ENCODE measurements around the gene KIFAP3. TPM values are rescaled to one million over a fixed set of nuclear protein-coding genes. Genes with fewer than 3 reads are reported as not detected.
"Not testable (repeated sequence)": the region's sequence is repeated elsewhere in the genome, so short reads cannot be mapped to it uniquely, and the experiment has no call there.

Gene KIFAP3
- total RNA-seq, 4 donors from 2014 or later: 18.5 to 34.0 (median 21.9) TPM

DNA sequence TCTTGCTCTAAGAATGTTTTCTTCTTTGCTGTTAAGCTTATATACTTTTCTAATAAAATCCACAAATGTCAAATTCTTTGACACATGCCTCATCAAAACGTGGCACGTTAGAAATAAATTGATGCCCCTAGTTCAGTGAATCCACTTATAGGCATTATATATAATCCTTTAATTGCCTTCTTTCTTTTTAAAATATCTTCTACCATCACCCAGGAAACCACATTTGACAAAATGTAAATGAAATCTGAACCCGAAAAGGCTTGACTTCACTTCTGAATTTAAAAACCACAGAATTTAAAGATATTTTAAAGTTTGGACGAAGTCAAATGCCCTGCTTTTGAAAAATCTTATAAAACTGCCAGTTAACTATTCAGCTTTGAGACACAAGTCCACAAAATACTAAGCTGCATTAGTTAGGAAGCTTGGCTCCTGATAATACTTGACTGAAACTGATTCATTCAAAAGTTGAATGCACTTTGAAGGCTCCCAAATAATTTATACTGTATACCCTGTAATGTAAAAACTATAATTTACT, 22.4 kb upstream of the KIFAP3 start:
- no peaks in the 10 kb centered on the region for H3K36me3 ChIP-seq
- H3K4me1 ChIP-seq: peaks cover 5% of the 10 kb centered on the region
- H3K27me3 ChIP-seq: no peaks in the 10 kb centered on the region
- no peak for DNase-seq (ENCODE audit: low spot score in 2 of 2)
- no peaks in the 10 kb centered on the region for H3K9me3 ChIP-seq
- WGBS: 70% methylated on average over 4 of the region's 4 CpGs
- H3K27ac ChIP-seq: no peak overlapping the region
- no peak overlapping the region for H3K4me3 ChIP-seq
- TF ChIP-seq, protein P1, sequence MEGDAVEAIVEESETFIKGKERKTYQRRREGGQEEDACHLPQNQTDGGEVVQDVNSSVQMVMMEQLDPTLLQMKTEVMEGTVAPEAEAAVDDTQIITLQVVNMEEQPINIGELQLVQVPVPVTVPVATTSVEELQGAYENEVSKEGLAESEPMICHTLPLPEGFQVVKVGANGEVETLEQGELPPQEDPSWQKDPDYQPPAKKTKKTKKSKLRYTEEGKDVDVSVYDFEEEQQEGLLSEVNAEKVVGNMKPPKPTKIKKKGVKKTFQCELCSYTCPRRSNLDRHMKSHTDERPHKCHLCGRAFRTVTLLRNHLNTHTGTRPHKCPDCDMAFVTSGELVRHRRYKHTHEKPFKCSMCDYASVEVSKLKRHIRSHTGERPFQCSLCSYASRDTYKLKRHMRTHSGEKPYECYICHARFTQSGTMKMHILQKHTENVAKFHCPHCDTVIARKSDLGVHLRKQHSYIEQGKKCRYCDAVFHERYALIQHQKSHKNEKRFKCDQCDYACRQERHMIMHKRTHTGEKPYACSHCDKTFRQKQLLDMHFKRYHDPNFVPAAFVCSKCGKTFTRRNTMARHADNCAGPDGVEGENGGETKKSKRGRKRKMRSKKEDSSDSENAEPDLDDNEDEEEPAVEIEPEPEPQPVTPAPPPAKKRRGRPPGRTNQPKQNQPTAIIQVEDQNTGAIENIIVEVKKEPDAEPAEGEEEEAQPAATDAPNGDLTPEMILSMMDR (IDR thresholded peaks at IDR 0.05): no peak
- TF ChIP-seq POLR2AphosphoS5 (IDR thresholded peaks at IDR 0.05) (no peak), POLR2A (IDR thresholded peaks at IDR 0.05) (no peak), EP300 (IDR thresholded peaks at IDR 0.05) (no peak)

DNA sequence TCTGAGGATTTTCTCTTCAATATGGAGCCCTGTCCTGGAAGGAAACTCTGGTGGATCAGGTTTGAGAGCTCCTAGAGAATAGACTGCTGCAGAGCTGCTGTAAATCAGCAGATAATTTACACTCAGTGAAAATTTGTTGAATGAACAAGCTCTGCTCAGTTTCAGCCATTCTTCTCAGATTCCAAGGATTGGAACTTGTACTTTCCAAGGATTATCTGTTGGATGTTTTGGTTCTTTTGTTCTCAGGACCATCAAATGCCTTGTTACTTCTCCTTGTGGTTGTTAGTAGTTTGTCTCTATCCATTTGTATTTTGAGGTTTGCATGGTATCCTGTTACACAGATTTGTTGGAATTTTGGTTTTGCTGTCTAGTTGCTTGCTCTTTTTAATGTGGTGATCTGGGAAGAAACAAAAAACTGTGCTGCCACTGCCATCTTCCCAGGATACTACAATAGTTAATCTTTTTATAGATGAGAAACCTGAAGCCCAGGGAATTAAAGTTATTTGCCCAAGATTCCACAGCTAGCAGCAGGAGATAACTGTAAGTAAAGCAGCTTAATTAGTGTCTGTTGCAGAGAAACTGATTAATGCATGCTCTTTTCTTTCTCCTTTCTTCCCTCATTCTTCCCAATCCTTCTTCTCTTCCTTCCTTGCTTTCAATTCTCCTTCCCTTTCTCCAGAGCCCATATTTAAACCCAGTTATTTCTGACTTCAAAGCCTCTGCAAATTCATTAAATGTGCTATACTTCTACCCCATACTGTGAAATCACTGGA, 21.7 kb upstream of the KIFAP3 start:
- Histone ChIP-seq H3K27me3 (no peaks in the 10 kb centered on the region), H3K4me1 (peaks cover 5% of the 10 kb centered on the region), H3K9me3 (no peaks in the 10 kb centered on the region), H3K27ac (no peak overlapping the region), H3K36me3 (no peaks in the 10 kb centered on the region), H3K4me3 (no peak overlapping the region)
- no peak for DNase-seq (ENCODE audit: low spot score in 2 of 2)
- TF ChIP-seq, protein P1 (IDR thresholded peaks at IDR 0.05): no peak
- no peak for TF ChIP-seq EP300 (IDR thresholded peaks at IDR 0.05)
- TF ChIP-seq POLR2A (IDR thresholded peaks at IDR 0.05): no peak
- TF ChIP-seq POLR2AphosphoS5 (IDR thresholded peaks at IDR 0.05): no peak

DNA sequence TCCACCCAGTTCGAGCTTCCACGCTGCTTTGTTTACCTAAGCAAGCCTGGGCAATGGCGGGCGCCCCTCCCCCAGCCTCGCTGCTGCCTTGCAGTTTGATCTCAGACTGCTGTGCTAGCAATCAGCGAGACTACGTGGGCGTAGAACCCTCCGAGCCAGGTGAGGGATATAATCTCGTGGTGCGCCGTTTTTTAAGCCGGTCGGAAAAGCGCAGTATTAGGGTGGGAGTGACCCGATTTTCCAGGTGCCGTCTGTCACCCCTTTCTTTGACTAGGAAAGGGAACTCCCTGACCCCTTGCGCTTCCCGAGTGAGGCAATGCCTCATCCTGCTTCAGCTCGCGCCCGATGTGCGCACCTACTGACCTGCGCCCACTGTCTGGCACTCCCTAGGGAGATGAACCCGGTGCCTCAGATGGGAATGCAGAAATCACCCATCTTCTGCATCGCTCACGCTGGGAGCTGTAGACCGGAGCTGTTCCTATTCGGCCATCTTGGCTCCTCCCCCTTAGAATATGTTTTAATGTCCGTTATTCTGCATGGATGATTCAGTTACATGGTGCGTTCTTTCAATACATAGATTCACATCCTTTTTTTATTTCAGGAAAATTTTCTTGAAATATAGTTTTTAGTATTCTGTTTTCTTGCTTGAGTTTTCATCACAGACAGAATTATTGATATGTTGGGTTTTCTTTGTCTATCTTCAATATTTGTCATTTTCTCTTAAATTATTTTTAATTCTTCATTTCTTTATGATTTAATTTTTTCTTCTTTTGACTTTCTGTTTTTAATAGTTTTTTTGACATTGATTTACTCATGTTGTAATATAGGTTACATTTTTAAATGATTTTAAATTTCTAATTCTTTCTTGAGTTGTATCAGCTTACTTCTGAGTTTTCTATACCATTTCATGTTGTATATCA, 20.5 kb upstream of the KIFAP3 start:
- H3K27ac ChIP-seq; H3K27me3 ChIP-seq; H3K9me3 ChIP-seq; H3K36me3 ChIP-seq; H3K4me1 ChIP-seq; H3K4me3 ChIP-seq; DNase-seq (ENCODE audit: low spot score in 2 of 2): not testable (repeated sequence)
- 92% methylated on average over 25 of the region's 31 CpGs for WGBS

DNA sequence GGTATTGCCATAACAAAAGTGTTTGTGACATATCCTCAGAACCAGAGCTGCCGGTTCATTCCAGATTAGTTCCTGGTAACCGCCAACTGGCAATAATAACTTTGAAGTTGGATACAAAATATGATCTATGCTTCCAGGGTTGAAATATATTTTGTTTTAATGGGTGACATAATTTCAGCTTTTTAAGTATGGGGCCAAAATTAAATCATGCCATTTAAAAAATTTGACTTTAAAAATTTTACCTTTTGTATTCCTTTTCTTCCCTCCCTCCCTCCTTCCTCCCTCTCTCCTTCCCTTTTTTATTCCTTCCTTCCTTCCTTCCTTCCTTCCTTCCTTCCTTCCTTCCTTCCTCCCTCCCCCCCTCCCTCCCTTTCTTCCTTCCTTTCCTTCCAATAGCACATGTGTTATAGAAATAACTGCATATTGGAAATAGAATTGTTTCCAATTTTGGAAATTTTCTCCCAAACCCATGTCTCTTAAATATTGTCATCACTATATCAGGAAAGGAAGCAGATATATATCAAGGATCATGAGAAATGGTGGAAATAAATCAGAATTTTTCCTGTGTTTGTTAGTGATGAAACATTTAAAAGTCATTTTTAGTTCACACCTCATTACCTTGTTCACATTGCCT, 12.0 kb upstream of the KIFAP3 start:
- H3K36me3 ChIP-seq: no peaks in the 10 kb centered on the region
- 73% methylated on average over 2 of the region's 2 CpGs for WGBS
- H3K4me1 ChIP-seq: no peaks in the 10 kb centered on the region
- H3K27ac ChIP-seq: no peak overlapping the region
- no peak overlapping the region for H3K4me3 ChIP-seq
- DNase-seq (ENCODE audit: low spot score in 2 of 2): no peak
- H3K27me3 ChIP-seq: no peaks in the 10 kb centered on the region
- TF ChIP-seq POLR2AphosphoS5 (IDR thresholded peaks at IDR 0.05): no peak
- TF ChIP-seq, protein P1 (IDR thresholded peaks at IDR 0.05): no peak
- H3K9me3 ChIP-seq: no peaks in the 10 kb centered on the region

DNA sequence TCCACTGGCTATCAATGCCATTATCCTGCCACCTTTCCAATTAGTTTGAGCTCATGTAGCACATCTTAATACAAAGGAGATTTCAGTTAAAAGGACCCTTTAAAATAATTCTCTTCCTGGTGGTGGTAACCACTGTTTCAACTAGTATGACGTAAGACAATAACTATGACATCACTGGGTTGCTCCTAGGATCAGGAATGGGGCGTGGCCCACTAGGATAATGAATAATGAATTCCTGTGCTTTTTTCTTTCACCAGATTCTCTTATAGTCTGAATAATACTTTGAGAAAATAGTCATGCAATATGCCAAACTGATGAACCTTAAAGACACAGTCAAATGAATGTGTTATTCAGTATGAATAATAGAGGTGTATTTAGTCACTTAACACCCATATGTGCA, 10.6 kb upstream of the KIFAP3 start:
- no peak for DNase-seq (ENCODE audit: low spot score in 2 of 2)
- Histone ChIP-seq H3K36me3 (no peaks in the 10 kb centered on the region), H3K27me3 (no peaks in the 10 kb centered on the region), H3K9me3 (no peaks in the 10 kb centered on the region), H3K4me1 (no peaks in the 10 kb centered on the region), H3K27ac (no peak overlapping the region), H3K4me3 (no peak overlapping the region)
- TF ChIP-seq, protein P1 (IDR thresholded peaks at IDR 0.05): no peak
- TF ChIP-seq POLR2AphosphoS5 (IDR thresholded peaks at IDR 0.05): no peak
- TF ChIP-seq POLR2A (IDR thresholded peaks at IDR 0.05): no peak
- no peak for TF ChIP-seq EP300 (IDR thresholded peaks at IDR 0.05)
- 77% methylated on average over 2 of the region's 2 CpGs for WGBS

Data from suprapubic skin (tissue), 4 donors.